ENCODE data around the gene TUSC2. TPM values are rescaled to one million over a fixed set of nuclear protein-coding genes. Genes with fewer than 3 reads are reported as not detected.
A peak's percentile ranks its signal among the peaks of the same experiment; 100 is the strongest.

TUSC2 gene
- total and polyA plus RNA-seq, 2 of the 8 experiments (the other 6 are each of a cell fraction or from before 2014, with no cell fraction given), result 33.3 to 65.4 TPM

DNA sequence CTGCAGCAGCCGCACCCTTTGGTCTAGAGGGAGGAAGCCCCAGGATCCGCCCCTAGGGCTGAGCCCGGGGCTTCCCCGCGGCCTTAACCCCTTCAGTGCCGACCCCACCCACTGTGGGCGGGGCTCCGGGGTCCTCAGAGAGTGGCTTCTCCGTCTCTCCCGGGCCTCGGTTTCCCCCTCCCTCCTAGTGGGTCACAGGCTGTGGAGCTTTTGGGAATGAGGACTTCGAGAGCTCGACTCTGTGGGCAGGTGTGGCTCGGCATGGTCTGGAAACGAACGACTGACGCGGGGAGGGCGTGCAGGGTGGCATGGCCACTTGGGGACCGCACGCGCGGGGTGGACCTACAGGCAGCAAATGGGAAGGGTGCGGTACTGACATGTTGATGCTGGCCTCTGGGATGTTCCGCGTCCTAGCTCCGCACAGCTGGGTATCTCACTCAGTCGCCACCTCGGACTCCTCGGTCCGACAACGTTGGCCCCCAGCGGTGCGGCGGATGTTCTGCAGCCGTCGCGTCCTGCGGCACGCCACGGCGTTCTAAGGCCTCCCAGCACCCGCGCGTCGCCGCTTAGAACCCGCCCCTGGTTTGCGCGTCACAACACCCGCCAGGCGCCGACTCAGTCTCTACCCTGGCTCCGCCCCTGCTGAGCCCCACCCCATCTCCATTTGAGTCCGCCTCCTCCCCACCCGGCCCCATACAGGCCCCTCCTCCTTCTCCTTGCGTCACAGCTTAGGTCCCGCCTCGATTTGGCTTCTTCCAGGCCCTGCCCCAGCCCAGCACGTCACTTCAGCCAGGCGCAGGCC is 29.0 kb downstream of the TUSC2 start, which contains the start of the genes HYAL3 and NAA80 (continued):
- TF ChIP-seq, protein P1, sequence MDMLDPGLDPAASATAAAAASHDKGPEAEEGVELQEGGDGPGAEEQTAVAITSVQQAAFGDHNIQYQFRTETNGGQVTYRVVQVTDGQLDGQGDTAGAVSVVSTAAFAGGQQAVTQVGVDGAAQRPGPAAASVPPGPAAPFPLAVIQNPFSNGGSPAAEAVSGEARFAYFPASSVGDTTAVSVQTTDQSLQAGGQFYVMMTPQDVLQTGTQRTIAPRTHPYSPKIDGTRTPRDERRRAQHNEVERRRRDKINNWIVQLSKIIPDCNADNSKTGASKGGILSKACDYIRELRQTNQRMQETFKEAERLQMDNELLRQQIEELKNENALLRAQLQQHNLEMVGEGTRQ (IDR thresholded peaks at IDR 0.05; ENCODE audit: low read length), result no peak
- TF ChIP-seq POU5F1 (IDR thresholded peaks at IDR 0.05; ENCODE audit: low read depth, low read length) (no peak), SIX5 (IDR thresholded peaks at IDR 0.05; ENCODE audit: low read depth, low read length) (no peak), TAF1 (IDR thresholded peaks at IDR 0.05; ENCODE audit: low read depth, low read length) (peak; percentile 59; the same call in 1 of the 2 replicates), TAF7 (optimal IDR thresholded peaks at IDR 0.05; ENCODE audit: borderline replicate concordance, low read depth, low read length) (no peak), RFX5 (IDR thresholded peaks at IDR 0.05; ENCODE audit: borderline replicate concordance, low read depth, low read length) (no peak), JUND (IDR thresholded peaks at IDR 0.05; ENCODE audit: low read length) (no peak), GABPA (IDR thresholded peaks at IDR 0.05; ENCODE audit: borderline replicate concordance, insufficient read depth, low read length) (no peak), EP300 (IDR thresholded peaks at IDR 0.05; ENCODE audit: borderline replicate concordance in 1 of 2, low read depth in 2 of 2, low read length in 2 of 2) (no peak), ASH2L (IDR thresholded peaks at IDR 0.05; ENCODE audit: low read length) (peak; percentile 98), CTBP2 (IDR thresholded peaks at IDR 0.05; ENCODE audit: borderline replicate concordance, insufficient read depth, insufficient read length, low read length) (no peak), YY1 (IDR thresholded peaks at IDR 0.05; ENCODE audit: low read depth, low read length) (no peak), ZNF274 (IDR thresholded peaks at IDR 0.05; ENCODE audit: borderline replicate concordance, extremely low read depth, low read length) (no peak), CREB1 (IDR thresholded peaks at IDR 0.05) (peak; percentile 93), SAP30 (IDR thresholded peaks at IDR 0.05; ENCODE audit: insufficient read depth, insufficient replicate concordance, low read length) (no peak), CBX8 (IDR thresholded peaks at IDR 0.05; ENCODE audit: borderline replicate concordance, low read depth, low read length) (no peak), SIRT6 (IDR thresholded peaks at IDR 0.05; ENCODE audit: low read length) (no peak), RXRA (IDR thresholded peaks at IDR 0.05; ENCODE audit: insufficient read depth, low read depth, low read length) (no peak), SIN3A (conservative IDR thresholded peaks at IDR 0.05 in 1 of 2, IDR thresholded peaks at IDR 0.05 in 1 of 2; ENCODE audit: low read depth in 1 of 2, low read length in 2 of 2) (peak in 1 of 2 experiments; percentile 89; a peak in 2 of 4 replicates), FOSL1 (IDR thresholded peaks at IDR 0.05; ENCODE audit: insufficient read depth, low read depth, low read length) (no peak), HDAC2 (IDR thresholded peaks at IDR 0.05; ENCODE audit: borderline replicate concordance in 1 of 2, low read depth in 2 of 2, low read length in 2 of 2) (peak; percentile 91 to 95; a peak in 2 of 4 replicates), CHD1 (IDR thresholded peaks at IDR 0.05; ENCODE audit: low read depth, low read length) (no peak), POLR2AphosphoS5 (IDR thresholded peaks at IDR 0.05; ENCODE audit: low read depth, low read length) (peak; percentile 53; the same call in 1 of the 2 replicates)
